ENCODE data around the gene NEUROG3. TPM values are rescaled to one million over a fixed set of nuclear protein-coding genes. Genes with fewer than 3 reads are reported as not detected.

Gene NEUROG3
- total and polyA plus RNA-seq, 2 donors (not counting 1 experiment from before 2014, with no cell fraction given): not detected

- H3K4me2 ChIP-seq (ENCODE audit: extremely low read depth, insufficient read depth, low read length): no peak overlapping the region
These were observed 45.5 kb upstream of the NEUROG3 start for GRCh38 chr10:69618746-69619145.

GRCh38 chr10:69616358-69616757, 43.1 kb upstream of the NEUROG3 start:
- TF ChIP-seq EZH2 (IDR thresholded peaks at IDR 0.05; ENCODE audit: low read length, missing control alignments): no peak
- TF ChIP-seq, protein P1, sequence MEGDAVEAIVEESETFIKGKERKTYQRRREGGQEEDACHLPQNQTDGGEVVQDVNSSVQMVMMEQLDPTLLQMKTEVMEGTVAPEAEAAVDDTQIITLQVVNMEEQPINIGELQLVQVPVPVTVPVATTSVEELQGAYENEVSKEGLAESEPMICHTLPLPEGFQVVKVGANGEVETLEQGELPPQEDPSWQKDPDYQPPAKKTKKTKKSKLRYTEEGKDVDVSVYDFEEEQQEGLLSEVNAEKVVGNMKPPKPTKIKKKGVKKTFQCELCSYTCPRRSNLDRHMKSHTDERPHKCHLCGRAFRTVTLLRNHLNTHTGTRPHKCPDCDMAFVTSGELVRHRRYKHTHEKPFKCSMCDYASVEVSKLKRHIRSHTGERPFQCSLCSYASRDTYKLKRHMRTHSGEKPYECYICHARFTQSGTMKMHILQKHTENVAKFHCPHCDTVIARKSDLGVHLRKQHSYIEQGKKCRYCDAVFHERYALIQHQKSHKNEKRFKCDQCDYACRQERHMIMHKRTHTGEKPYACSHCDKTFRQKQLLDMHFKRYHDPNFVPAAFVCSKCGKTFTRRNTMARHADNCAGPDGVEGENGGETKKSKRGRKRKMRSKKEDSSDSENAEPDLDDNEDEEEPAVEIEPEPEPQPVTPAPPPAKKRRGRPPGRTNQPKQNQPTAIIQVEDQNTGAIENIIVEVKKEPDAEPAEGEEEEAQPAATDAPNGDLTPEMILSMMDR (conservative IDR thresholded peaks at IDR 0.05 in 1 of 2, IDR thresholded peaks at IDR 0.05 in 1 of 2; ENCODE audit: low read depth in 1 of 2, low read length in 2 of 2): no peak
- no peaks in the 10 kb centered on the region for H3K9me3 ChIP-seq (ENCODE audit: control insufficient read depth, insufficient read depth, low read depth, low read length)
- H4K20me1 ChIP-seq (ENCODE audit: control insufficient read depth, extremely low read depth, insufficient read depth, low read length): no peaks in the 10 kb centered on the region
- peaks cover 17% of the 10 kb centered on the region for H3K27me3 ChIP-seq (ENCODE audit: control insufficient read depth, insufficient read depth, low read length)
- H3K4me2 ChIP-seq (ENCODE audit: extremely low read depth, insufficient read depth, low read length): no peak overlapping the region
- no peaks in the 10 kb centered on the region for H3K79me2 ChIP-seq (ENCODE audit: control insufficient read depth, insufficient read depth, low read length)
- no peak overlapping the region for H3K4me3 ChIP-seq (replicated peaks in 1 of 4; ENCODE audit: control extremely low read depth in 1 of 4, insufficient read depth in 1 of 4, low read depth in 3 of 4, low read length in 4 of 4)
- no peak overlapping the region for H3K27ac ChIP-seq (ENCODE audit: insufficient read depth, low read length)
- DNase-seq (ENCODE audit: low read depth in 2 of 2): no peak
- H3K9ac ChIP-seq (ENCODE audit: insufficient read depth, low read length): no peak overlapping the region
- H2AFZ ChIP-seq (ENCODE audit: low read length): no peak overlapping the region
- no peaks in the 10 kb centered on the region for H3K4me1 ChIP-seq (ENCODE audit: control insufficient read depth, extremely low read depth, insufficient read depth, low read length)
- no peaks in the 10 kb centered on the region for H3K36me3 ChIP-seq (ENCODE audit: control insufficient read depth, insufficient read depth, low read length)

More at GRCh38 chr10:69618746-69619145, 45.5 kb upstream of the NEUROG3 start:
- H3K4me1 ChIP-seq (ENCODE audit: control insufficient read depth, extremely low read depth, insufficient read depth, low read length): no peaks in the 10 kb centered on the region
- H3K4me3 ChIP-seq (replicated peaks in 1 of 4; ENCODE audit: control extremely low read depth in 1 of 4, insufficient read depth in 1 of 4, low read depth in 3 of 4, low read length in 4 of 4): no peak overlapping the region
- H3K79me2 ChIP-seq (ENCODE audit: control insufficient read depth, insufficient read depth, low read length): no peaks in the 10 kb centered on the region
- no peak overlapping the region for H2AFZ ChIP-seq (ENCODE audit: low read length)
- H4K20me1 ChIP-seq (ENCODE audit: control insufficient read depth, extremely low read depth, insufficient read depth, low read length): no peaks in the 10 kb centered on the region
- no peak overlapping the region for H3K9ac ChIP-seq (ENCODE audit: insufficient read depth, low read length)
- H3K27me3 ChIP-seq (ENCODE audit: control insufficient read depth, insufficient read depth, low read length): peaks cover 17% of the 10 kb centered on the region
- no peaks in the 10 kb centered on the region for H3K9me3 ChIP-seq (ENCODE audit: control insufficient read depth, insufficient read depth, low read depth, low read length)
- H3K27ac ChIP-seq (ENCODE audit: insufficient read depth, low read length): no peak overlapping the region
- no peak for DNase-seq (ENCODE audit: low read depth in 2 of 2)
- H3K36me3 ChIP-seq (ENCODE audit: control insufficient read depth, insufficient read depth, low read length): no peaks in the 10 kb centered on the region
- TF ChIP-seq, protein P1 (conservative IDR thresholded peaks at IDR 0.05 in 1 of 2, IDR thresholded peaks at IDR 0.05 in 1 of 2; ENCODE audit: low read depth in 1 of 2, low read length in 2 of 2): no peak
- TF ChIP-seq EZH2 (IDR thresholded peaks at IDR 0.05; ENCODE audit: low read length, missing control alignments): no peak

- no peaks in the 10 kb centered on the region for H3K79me2 ChIP-seq (ENCODE audit: control insufficient read depth, insufficient read depth, low read length)
- no peaks in the 10 kb centered on the region for H3K4me1 ChIP-seq (ENCODE audit: control insufficient read depth, extremely low read depth, insufficient read depth, low read length)
- peaks cover 17% of the 10 kb centered on the region for H3K27me3 ChIP-seq (ENCODE audit: control insufficient read depth, insufficient read depth, low read length)
- H2AFZ ChIP-seq (ENCODE audit: low read length): no peak overlapping the region
- H3K4me3 ChIP-seq (replicated peaks in 1 of 4; ENCODE audit: control extremely low read depth in 1 of 4, insufficient read depth in 1 of 4, low read depth in 3 of 4, low read length in 4 of 4): no peak overlapping the region
- H3K36me3 ChIP-seq (ENCODE audit: control insufficient read depth, insufficient read depth, low read length): no peaks in the 10 kb centered on the region
- no peak overlapping the region for H3K4me2 ChIP-seq (ENCODE audit: extremely low read depth, insufficient read depth, low read length)
- H3K9me3 ChIP-seq (ENCODE audit: control insufficient read depth, insufficient read depth, low read depth, low read length): no peaks in the 10 kb centered on the region
- no peak overlapping the region for H3K27ac ChIP-seq (ENCODE audit: insufficient read depth, low read length)
- no peak overlapping the region for H3K9ac ChIP-seq (ENCODE audit: insufficient read depth, low read length)
- no peak for DNase-seq (ENCODE audit: low read depth in 2 of 2)
- TF ChIP-seq EZH2 (IDR thresholded peaks at IDR 0.05; ENCODE audit: low read length, missing control alignments): no peak
- TF ChIP-seq, protein P1 (conservative IDR thresholded peaks at IDR 0.05 in 1 of 2, IDR thresholded peaks at IDR 0.05 in 1 of 2; ENCODE audit: low read depth in 1 of 2, low read length in 2 of 2): no peak
- H4K20me1 ChIP-seq (ENCODE audit: control insufficient read depth, extremely low read depth, insufficient read depth, low read length): no peaks in the 10 kb centered on the region
These were observed 40.9 kb upstream of the NEUROG3 start for GRCh38 chr10:69614130-69614529.

All from fibroblast of lung (primary cell).